Activated naive CD8-positive, alpha-beta T cell treated with anti-CD3 and anti-CD28 coated beads, Interleukin-2, amount 10 ng/mL, durations not matched to agents 7 days and 5 days (primary cell): ENCODE results near the gene HSPB8. TPM values are rescaled to one million over a fixed set of nuclear protein-coding genes. Genes with fewer than 3 reads are reported as not detected.

Experiments
- ATAC-seq: fragments of 150-1000 bp; cut with Tn5 transposase; one replicate; pipeline ENCODE4 v1.10.0; 2021; ENCODE audit warnings: low read depth, moderate library complexity
- POLR2A ChIA-PET: fragments of 350-600 bp; sonication (Branson Sonifier 250); formaldehyde crosslinking; loops from one replicate; lab custom pipeline; 2021; ENCODE audit warnings: antibody characterized with exemption; lab: Charles Lee
- DNase-seq: peaks from one replicate; pipeline ENCODE4 v3.0.0; 2021
- H3K27ac Mint-ChIP-seq: one replicate; pipeline ENCODE4 v1.8.0; 2022; ENCODE audit warnings: mild to moderate bottlenecking, mixed read lengths
- H3K27me3 Mint-ChIP-seq: one replicate; pipeline ENCODE4 v1.8.0; 2022; ENCODE audit warnings: mild to moderate bottlenecking, moderate library complexity, mixed read lengths
- H3K36me3 Mint-ChIP-seq: one replicate; pipeline ENCODE4 v1.8.0; 2021; ENCODE audit warnings: mild to moderate bottlenecking, mixed read lengths
- H3K4me1 Mint-ChIP-seq: one replicate; pipeline ENCODE4 v1.8.0; 2021; ENCODE audit warnings: mixed read lengths
- H3K4me3 Mint-ChIP-seq: one replicate; pipeline ENCODE4 v1.8.0; 2022; ENCODE audit warnings: mild to moderate bottlenecking, moderate library complexity, mixed read lengths
- H3K9me3 Mint-ChIP-seq: one replicate; pipeline ENCODE4 v1.8.0; 2021; ENCODE audit warnings: mixed read lengths
- total RNA-seq, 2 experiments: library from RNA; stranded (reverse); gene quantifications; one replicate each; pipeline ENCODE4 v1.2.3, GENCODE V29; 2021

HSPB8 gene
- total RNA-seq, 2 experiments from 2014 or later, result not detected

DNA sequence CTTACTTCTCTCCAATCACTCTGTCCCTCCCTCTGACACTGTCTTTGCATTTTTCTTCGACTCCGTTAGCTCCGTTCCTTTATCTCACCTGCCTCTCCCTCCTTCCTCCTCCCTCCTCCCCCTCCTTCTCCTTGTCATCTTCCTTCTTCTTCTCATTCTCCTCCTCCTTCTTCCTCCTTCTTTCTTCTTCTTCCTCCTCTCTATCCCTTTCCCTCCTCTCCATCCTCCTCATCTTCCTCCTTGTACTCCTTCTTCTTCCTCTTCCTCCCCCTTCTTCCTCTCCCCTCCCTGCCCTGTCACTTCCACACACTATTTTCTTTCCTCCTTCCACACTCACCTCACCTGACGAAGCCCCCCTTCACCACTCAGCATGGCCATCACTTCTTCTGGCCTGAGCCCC is 53.0 kb downstream of the HSPB8 start:
- ATAC-seq, result no peak
- POLR2A ChIA-PET, result no interaction called here
- no peak overlapping the region for H3K27ac Mint-ChIP-seq
- H3K4me3 Mint-ChIP-seq, result no peak overlapping the region
- no peaks in the 10 kb centered on the region for H3K9me3 Mint-ChIP-seq
- H3K27me3 Mint-ChIP-seq, result no peaks in the 10 kb centered on the region
- DNase-seq, result no peak
- no peaks in the 10 kb centered on the region for H3K4me1 Mint-ChIP-seq
- H3K36me3 Mint-ChIP-seq, result no peaks in the 10 kb centered on the region

DNA sequence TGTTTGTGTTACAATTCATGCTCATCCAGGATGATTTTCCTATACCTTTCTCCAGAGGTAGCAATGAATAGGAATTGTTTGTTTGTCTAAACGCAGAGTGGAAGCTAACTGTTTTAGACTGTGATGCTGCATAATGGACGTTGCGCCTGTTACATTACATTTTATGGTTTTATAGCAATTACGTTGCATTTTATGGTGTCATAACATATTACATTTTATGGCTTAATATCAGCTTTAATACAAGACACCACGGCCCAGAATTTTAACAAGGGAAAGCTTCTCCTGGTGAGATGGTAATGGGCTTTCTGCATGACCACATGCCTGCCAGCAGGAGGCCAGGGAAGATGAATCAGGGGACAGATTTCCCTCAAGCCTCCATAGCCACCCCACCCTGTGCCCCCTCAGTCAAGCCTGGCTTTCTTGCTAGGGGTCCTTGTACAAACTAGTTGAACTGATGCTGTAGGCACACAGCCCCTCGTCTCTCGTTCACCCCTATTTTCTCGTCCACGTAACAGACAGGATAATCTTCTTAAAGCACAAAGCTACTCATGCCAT is 56.5 kb downstream of the HSPB8 start:
- H3K4me1 Mint-ChIP-seq, result no peaks in the 10 kb centered on the region
- H3K9me3 Mint-ChIP-seq, result no peaks in the 10 kb centered on the region
- POLR2A ChIA-PET, result no interaction called here
- no peaks in the 10 kb centered on the region for H3K27me3 Mint-ChIP-seq
- ATAC-seq (no peak), DNase-seq (no peak)
- no peak overlapping the region for H3K27ac Mint-ChIP-seq
- H3K4me3 Mint-ChIP-seq, result no peak overlapping the region
- no peaks in the 10 kb centered on the region for H3K36me3 Mint-ChIP-seq

DNA sequence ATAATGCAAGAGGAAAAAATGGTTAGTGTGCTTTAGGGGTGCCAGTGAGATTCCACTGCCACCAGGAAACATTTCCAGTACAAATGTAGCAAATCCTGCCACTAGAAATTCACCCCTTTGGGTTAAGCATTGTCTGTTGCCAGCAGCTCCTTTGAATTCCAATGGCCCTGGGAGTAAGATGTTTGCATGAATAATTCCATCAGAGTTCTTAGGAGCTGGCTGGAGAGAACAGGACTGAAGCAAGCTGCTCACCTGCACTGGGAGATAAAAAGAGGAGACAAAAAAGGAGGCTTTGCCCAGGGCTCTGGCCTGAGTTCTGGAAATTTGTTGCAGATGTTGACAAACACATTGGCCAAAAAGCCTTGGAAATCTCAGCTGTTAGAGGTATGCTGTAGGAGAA is 57.6 kb downstream of the HSPB8 start:
- ATAC-seq, result no peak

DNA sequence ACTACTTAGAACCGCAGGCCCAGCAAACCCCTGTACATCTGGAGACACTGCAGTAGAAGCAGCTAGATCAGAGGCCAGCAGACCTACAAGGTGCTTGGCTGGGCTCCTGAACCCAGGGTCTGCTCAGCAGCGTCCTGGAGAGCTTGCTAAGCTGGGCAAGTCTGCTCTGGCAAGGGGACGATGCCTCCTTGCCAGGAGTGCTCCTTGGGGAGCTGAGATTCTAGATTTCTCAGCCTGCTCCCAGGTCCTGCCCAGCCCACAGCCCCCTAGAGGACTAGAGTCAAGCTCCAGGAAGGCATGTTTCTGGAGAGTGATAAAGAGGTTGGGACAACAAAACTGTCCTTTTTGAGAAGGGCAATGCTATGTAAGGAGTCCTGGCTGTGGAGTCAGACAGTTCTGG is 60.3 kb downstream of the HSPB8 start:
- ATAC-seq (no peak), DNase-seq (no peak)
- Mint-ChIP-seq H3K27ac (no peak overlapping the region), H3K4me3 (no peak overlapping the region), H3K36me3 (no peaks in the 10 kb centered on the region), H3K27me3 (no peaks in the 10 kb centered on the region), H3K4me1 (no peaks in the 10 kb centered on the region), H3K9me3 (no peaks in the 10 kb centered on the region)
- POLR2A ChIA-PET, result no interaction called here

More for the DNA sequence above, 57.6 kb downstream of the HSPB8 start:
- H3K4me1 Mint-ChIP-seq, result no peaks in the 10 kb centered on the region
- H3K4me3 Mint-ChIP-seq, result no peak overlapping the region
- H3K9me3 Mint-ChIP-seq, result no peaks in the 10 kb centered on the region
- H3K27ac Mint-ChIP-seq, result no peak overlapping the region
- POLR2A ChIA-PET, result no interaction called here
- H3K36me3 Mint-ChIP-seq, result no peaks in the 10 kb centered on the region
- DNase-seq, result no peak
- H3K27me3 Mint-ChIP-seq, result no peaks in the 10 kb centered on the region

DNA sequence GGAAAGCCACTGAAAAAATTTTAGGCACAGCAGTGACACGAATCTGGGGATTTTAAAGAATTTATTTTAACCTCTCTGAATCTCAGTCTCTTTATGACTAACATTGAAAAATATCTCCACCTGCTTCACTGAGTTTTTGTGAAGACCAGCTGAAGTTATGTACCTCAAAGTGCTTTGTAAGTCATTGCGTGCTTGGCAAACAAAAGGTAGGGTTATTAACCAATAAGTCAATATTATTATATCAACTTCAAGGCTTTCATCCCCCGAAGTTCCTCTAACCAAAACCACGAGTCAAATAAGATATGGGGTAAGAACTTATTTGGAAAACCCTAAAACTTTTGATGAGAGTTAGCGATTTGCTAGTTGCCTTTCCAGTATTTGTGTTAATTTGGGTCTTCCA is 62.3 kb downstream of the HSPB8 start:
- Mint-ChIP-seq H3K4me1 (no peaks in the 10 kb centered on the region), H3K27ac (no peak overlapping the region), H3K27me3 (no peaks in the 10 kb centered on the region), H3K36me3 (no peaks in the 10 kb centered on the region), H3K9me3 (no peaks in the 10 kb centered on the region), H3K4me3 (no peak overlapping the region)
- ATAC-seq (no peak), DNase-seq (no peak)
- POLR2A ChIA-PET, result no interaction called here

DNA sequence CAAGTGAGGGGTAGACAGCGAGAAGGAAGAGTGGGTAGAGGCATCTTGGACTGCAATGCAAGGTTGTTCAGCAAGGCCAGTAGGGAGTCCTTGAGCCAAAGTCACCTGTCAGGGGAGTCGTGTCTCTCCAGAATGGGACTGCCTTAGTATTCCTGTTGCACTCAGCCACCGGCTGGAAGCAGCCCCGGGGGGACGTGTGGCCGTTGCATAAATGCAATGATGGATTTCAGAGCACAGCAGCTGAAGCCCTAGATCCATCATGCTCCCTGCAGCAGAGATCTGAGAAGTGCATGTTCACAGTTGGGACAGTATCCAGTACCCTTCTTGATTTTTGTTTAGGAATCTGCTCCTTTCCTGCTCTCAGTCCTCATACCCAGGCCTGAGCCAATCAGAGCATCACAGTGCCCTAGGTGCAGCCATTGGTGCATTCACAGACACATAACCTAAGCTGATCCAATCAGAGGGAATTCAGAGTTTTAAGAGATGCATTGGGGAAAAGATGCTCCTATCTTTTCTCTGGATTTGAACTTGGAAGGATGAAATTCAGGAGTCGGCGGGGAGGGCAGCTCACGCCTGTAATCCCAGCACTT is 62.9 kb downstream of the HSPB8 start:
- Mint-ChIP-seq H3K4me1 (no peaks in the 10 kb centered on the region), H3K36me3 (no peaks in the 10 kb centered on the region), H3K9me3 (no peaks in the 10 kb centered on the region), H3K27me3 (no peaks in the 10 kb centered on the region), H3K27ac (no peak overlapping the region), H3K4me3 (no peak overlapping the region)
- POLR2A ChIA-PET, result no interaction called here
- no peak for ATAC-seq
- no peak for DNase-seq

Other genes with a start within 250 kb of the HSPB8 start
- gene SRRM4, start 197.4 kb upstream of the HSPB8 start, total RNA-seq, result not detected
- gene CCDC60, start 155.8 kb downstream of the HSPB8 start, total RNA-seq, result not detected